Lung (tissue), 12 donors: Measurements from ENCODE around the gene BOLL. TPM values are rescaled to one million over a fixed set of nuclear protein-coding genes. Genes with fewer than 3 reads are reported as not detected.
"Not testable (repeated sequence)": the region's sequence is repeated elsewhere in the genome, so short reads cannot be mapped to it uniquely, and the experiment has no call there.

Experiments
- ATAC-seq: fragments of 200-7000 bp; cut with Tn5 transposase; one replicate; pipeline ENCODE4 v1.9.1; 2020; ENCODE audit warnings: moderate number of reproducible peaks; ENCODE audit not compliant: insufficient read depth, low FRiP score
- DNase-seq, 3 donors: peaks; one replicate each; pipeline ENCODE4 v3.0.0-alpha.2; 2013 to 2017
- H3K27ac ChIP-seq, 2 donors: one replicate each; pipeline ENCODE4 v1.5.1; 2013; ENCODE audit warnings: mild to moderate bottlenecking in 2 of 2, moderate library complexity in 2 of 2, control low read depth in 1 of 2, inconsistent platforms in 1 of 2, low read depth in 1 of 2, low read length in 1 of 2
- H3K27me3 ChIP-seq, 3 donors: one replicate each; pipeline ENCODE4 v1.5.1; 2013; ENCODE audit warnings: low read length in 2 of 3; ENCODE audit not compliant: control insufficient read depth in 3 of 3, insufficient read depth in 3 of 3
- H3K36me3 ChIP-seq, 4 donors: one replicate each; pipeline ENCODE4 v1.5.1; 2013; ENCODE audit warnings: low read length in 4 of 4, mild to moderate bottlenecking in 1 of 4, moderate library complexity in 1 of 4; ENCODE audit not compliant: control insufficient read depth in 4 of 4, insufficient read depth in 4 of 4
- H3K4me1 ChIP-seq, 5 donors: one replicate each; pipeline ENCODE4 v1.5.1; 2013; ENCODE audit warnings: low read length in 5 of 5, mild to moderate bottlenecking in 2 of 5, moderate library complexity in 1 of 5; ENCODE audit not compliant: control insufficient read depth in 5 of 5, insufficient read depth in 5 of 5
- H3K4me3 ChIP-seq: one replicate; pipeline ENCODE4 v1.5.1; 2013; ENCODE audit warnings: mild to moderate bottlenecking, control low read depth, moderate library complexity
- H3K9ac ChIP-seq, 2 donors: one replicate each; pipeline ENCODE4 v1.5.1; 2013; ENCODE audit warnings: low read length in 2 of 2, control low read depth in 1 of 2; ENCODE audit not compliant: insufficient read depth in 1 of 2
- H3K9me3 ChIP-seq, 4 donors: one replicate each; pipeline ENCODE4 v1.5.1; 2013; ENCODE audit warnings: low read length in 3 of 4, mild to moderate bottlenecking in 1 of 4, moderate library complexity in 1 of 4; ENCODE audit not compliant: control insufficient read depth in 4 of 4, insufficient read depth in 3 of 4
- WGBS, 2 donors: extraction: QIAGEN DNeasy Blood & Tissue Kit; methylation state at CpG; one replicate each; pipeline ENCODE4 v1.1.7; 2013; 5-methylcytosine and 5-hydroxymethylcytosine counted together
- polyA plus RNA-seq, 2 donors: library from polyadenylated mRNA; stranded (reverse); fragments of 200-250 nt; gene quantifications; one replicate each; pipeline ENCODE4 v1.2.1, GENCODE V29; 2013
- total RNA-seq, 2 donors: library from RNA; depleted of rRNA in 1 of 2; stranded (reverse); fragments of >200 nt in 1 of 2; gene quantifications; one replicate each; pipeline ENCODE4 v1.2.1, GENCODE V29; 2014 to 2021
- TF ChIP-seq, protein P1 (sequence below): IDR thresholded peaks from 2 replicates; pipeline ENCODE4 v1.5.1; 2012; ENCODE audit warnings: mild to moderate bottlenecking; ENCODE audit errors: control extremely low read depth, extremely low read depth
- donor health status: control.
- donor health status: control.
- donor health status: Bipolar disorder and iron deficiency.
- donor health status: healthy.
- donor health status: DM: yes; HTN: yes; CAD: no.

The BOLL gene
- total and polyA plus RNA-seq, 4 donors: not detected

DNA sequence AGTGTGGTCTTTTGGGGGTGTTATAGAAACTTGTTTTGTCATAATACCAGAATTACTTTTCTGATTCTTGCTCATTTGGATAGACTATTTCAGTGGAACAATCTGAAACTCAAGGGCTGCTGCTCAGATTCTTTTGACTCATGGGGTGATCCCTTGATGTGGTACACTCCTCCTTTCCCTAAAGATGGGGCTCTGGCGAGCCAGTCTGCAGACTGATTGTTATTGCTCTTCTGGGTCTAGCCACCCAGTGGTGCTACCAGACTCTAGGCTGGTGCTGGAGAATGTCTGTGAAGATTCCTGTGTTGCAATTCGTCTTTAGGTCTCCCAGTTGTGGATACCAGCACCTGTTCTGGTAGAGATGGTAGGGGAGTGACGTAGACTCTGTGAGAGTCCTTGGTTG is 84.2 kb downstream of the BOLL start:
- H3K9ac ChIP-seq: no peak overlapping the region
- no peak overlapping the region for H3K4me3 ChIP-seq
- TF ChIP-seq, protein P1, sequence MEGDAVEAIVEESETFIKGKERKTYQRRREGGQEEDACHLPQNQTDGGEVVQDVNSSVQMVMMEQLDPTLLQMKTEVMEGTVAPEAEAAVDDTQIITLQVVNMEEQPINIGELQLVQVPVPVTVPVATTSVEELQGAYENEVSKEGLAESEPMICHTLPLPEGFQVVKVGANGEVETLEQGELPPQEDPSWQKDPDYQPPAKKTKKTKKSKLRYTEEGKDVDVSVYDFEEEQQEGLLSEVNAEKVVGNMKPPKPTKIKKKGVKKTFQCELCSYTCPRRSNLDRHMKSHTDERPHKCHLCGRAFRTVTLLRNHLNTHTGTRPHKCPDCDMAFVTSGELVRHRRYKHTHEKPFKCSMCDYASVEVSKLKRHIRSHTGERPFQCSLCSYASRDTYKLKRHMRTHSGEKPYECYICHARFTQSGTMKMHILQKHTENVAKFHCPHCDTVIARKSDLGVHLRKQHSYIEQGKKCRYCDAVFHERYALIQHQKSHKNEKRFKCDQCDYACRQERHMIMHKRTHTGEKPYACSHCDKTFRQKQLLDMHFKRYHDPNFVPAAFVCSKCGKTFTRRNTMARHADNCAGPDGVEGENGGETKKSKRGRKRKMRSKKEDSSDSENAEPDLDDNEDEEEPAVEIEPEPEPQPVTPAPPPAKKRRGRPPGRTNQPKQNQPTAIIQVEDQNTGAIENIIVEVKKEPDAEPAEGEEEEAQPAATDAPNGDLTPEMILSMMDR: no peak
- H3K36me3 ChIP-seq: no peaks in the 10 kb centered on the region
- no peak for DNase-seq
- H3K27me3 ChIP-seq: no peaks in the 10 kb centered on the region
- peaks cover 0 to 5% (median under 1%) of the 10 kb centered on the region in 5 donors for H3K4me1 ChIP-seq
- no peak overlapping the region for H3K27ac ChIP-seq
- 88 to 92% methylated on average over 3 of the region's 3 CpGs for WGBS, 2 donors
- ATAC-seq: no peak
- H3K9me3 ChIP-seq: peaks cover 0 to 2% (median 0%) of the 10 kb centered on the region in 4 donors

DNA sequence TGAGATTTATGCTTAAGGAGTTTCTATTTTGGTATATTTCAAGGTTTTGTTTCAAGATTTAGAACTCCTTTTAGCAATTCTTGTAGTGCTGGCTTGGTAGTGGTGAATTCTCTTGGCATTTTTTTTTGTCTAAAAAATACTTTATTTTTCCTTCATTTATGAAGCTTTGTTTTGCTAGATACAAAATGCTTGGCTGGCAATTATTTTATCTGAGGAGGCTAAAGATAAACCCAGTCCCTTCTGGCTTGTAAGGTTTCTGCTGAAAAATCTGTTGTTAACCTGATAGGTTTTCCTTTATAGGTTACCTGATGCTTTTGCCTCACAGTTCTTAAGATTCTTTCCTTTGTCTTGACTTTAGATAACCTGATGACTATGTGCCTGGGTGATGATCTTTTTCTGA is 85.4 kb downstream of the BOLL start:
- H3K27me3 ChIP-seq, H3K9me3 ChIP-seq, H3K4me3 ChIP-seq, H3K27ac ChIP-seq, DNase-seq, H3K9ac ChIP-seq, ATAC-seq, H3K36me3 ChIP-seq, H3K4me1 ChIP-seq: not testable (repeated sequence)

DNA sequence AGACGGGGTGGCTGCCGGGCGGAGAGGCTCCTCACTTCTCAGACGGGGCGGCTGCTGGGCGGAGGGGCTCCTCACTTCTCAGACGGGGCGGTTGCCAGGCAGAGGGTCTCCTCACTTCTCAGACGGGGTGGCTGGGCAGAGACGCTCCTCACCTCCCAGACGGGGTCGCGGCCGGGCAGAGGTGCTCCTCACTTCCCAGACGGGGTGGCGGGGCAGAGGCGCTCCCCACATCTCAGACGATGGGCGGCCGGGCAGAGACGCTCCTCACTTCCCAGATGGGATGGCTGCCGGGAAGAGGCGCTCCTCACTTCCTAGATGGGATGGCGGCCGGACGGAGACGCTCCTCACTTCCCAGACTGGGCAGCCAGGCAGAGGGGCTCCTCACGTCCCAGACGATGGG is 88.5 kb downstream of the BOLL start:
- not testable (repeated sequence) for H3K36me3 ChIP-seq, H3K4me3 ChIP-seq, DNase-seq, H3K4me1 ChIP-seq, H3K27me3 ChIP-seq, ATAC-seq, H3K9me3 ChIP-seq, H3K27ac ChIP-seq, H3K9ac ChIP-seq
- 96 to 97% methylated on average over 11 to 24 of the region's 29 CpGs for WGBS, 2 donors

DNA sequence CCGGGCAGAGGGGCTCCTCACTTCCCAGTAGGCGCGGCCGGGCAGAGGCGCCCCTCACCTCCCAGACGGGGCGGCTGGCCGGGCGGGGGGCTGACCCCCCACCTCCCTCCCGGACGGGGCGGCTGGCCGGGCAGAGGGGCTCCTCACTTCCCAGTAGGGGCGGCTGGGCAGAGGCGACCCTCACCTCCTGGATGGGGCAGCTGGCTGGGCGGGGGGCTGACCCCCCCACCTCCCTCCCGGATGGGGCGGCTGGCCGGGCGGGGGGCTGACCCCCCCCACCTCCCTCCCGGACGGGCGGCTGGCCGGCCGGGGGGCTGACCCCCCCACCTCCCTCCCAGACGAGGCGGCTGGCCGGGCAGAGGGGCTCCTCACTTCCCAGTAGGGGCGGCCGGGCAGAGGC is 89.1 kb downstream of the BOLL start:
- DNase-seq, H3K4me3 ChIP-seq, H3K9me3 ChIP-seq, ATAC-seq, H3K27me3 ChIP-seq, H3K4me1 ChIP-seq, H3K36me3 ChIP-seq, H3K9ac ChIP-seq, H3K27ac ChIP-seq: not testable (repeated sequence)
- WGBS, 2 donors: 93 to 97% methylated on average over 7 to 19 of the region's 30 CpGs

DNA sequence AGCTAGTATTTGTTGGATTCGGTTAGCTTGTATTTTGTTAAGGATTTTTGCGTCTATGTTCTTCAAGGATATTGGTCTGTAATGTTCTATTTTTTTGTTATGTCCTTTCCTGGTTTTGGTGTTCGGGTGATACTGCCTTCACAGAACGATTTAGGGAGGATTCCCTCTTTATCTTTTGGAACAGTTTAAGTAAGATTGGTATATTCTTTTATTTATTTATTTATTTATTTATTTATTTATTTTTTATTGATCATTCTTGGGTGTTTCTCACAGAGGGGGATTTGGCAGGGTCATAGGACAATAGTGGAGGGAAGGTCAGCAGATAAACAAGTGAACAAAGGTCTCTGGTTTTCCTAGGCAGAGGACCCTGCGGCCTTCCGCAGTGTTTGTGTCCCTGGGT is 89.9 kb downstream of the BOLL start:
- H3K9ac ChIP-seq, DNase-seq, H3K9me3 ChIP-seq, H3K36me3 ChIP-seq, H3K27me3 ChIP-seq, H3K27ac ChIP-seq, ATAC-seq, H3K4me1 ChIP-seq, H3K4me3 ChIP-seq: not testable (repeated sequence)
- WGBS, 2 donors: 97 to 98% methylated on average over 4 of the region's 6 CpGs
